Thoracic aorta (tissue), 2 donors: ENCODE measurements around the gene SKA2. TPM values are rescaled to one million over a fixed set of nuclear protein-coding genes. Genes with fewer than 3 reads are reported as not detected.

Experiments
- ATAC-seq: fragments of 150-250 bp; one replicate; pipeline ENCODE4 v1.8.0; 2017; ENCODE audit warnings: low read depth; ENCODE audit not compliant: insufficient number of reproducible peaks, low FRiP score
- DNase-seq: peaks from one replicate; pipeline ENCODE4 v3.0.0-alpha.2; 2020; ENCODE audit warnings: low spot score
- H3K27ac ChIP-seq, 2 donors: fragments of 200-600 bp; sonication (generic); 1 replicate in 1 of 2; 2 replicates in 1 of 2; pipeline ENCODE4 v1.5.1; 2016; ENCODE audit warnings: mild to moderate bottlenecking in 2 of 2, moderate library complexity in 2 of 2
- H3K27me3 ChIP-seq: fragments of 200-600 bp; sonication (generic); replicated peaks from 2 replicates; pipeline ENCODE4 v1.6.0; 2016; ENCODE audit warnings: mild to moderate bottlenecking; ENCODE audit not compliant: insufficient read depth
- H3K36me3 ChIP-seq: fragments of 200-600 bp; sonication (generic); one replicate; pipeline ENCODE4 v1.5.1; 2016
- H3K4me1 ChIP-seq, 2 donors: fragments of 200-600 bp; sonication (generic); 1 replicate in 1 of 2; 2 replicates in 1 of 2; pipeline versions ENCODE4 v1.5.1 to v1.6.0; 2016; ENCODE audit warnings: low read depth in 2 of 2, mild to moderate bottlenecking in 1 of 2; ENCODE audit not compliant: control insufficient read depth in 1 of 2
- H3K4me3 ChIP-seq: fragments of 200-600 bp; sonication (generic); 2 replicates; pipeline ENCODE4 v1.5.1; 2016; ENCODE audit warnings: mild to moderate bottlenecking
- H3K9me3 ChIP-seq: fragments of 200-600 bp; sonication (generic); 2 replicates; pipeline ENCODE4 v1.5.1; 2016
- total RNA-seq, 2 donors: library from RNA; depleted of rRNA; stranded (reverse); fragments of >200 nt; gene quantifications; one replicate each; pipeline versions ENCODE4 v1.1.0 to v1.2.3, GENCODE V29; 2016
- TF ChIP-seq, protein P1 (sequence below): fragments of 200-600 bp; sonication (generic); IDR thresholded peaks from one replicate; pipeline ENCODE4 v1.5.1; 2019; ENCODE audit warnings: antibody characterized with exemption

Gene SKA2
- total RNA-seq, 2 donors from 2014 or later, result 28.4 to 39.2 TPM

GRCh38 chr17:59124665-59125064, 30.3 kb downstream of the SKA2 start:
- DNase-seq (no peak), ATAC-seq (no peak)
- TF ChIP-seq, protein P1, sequence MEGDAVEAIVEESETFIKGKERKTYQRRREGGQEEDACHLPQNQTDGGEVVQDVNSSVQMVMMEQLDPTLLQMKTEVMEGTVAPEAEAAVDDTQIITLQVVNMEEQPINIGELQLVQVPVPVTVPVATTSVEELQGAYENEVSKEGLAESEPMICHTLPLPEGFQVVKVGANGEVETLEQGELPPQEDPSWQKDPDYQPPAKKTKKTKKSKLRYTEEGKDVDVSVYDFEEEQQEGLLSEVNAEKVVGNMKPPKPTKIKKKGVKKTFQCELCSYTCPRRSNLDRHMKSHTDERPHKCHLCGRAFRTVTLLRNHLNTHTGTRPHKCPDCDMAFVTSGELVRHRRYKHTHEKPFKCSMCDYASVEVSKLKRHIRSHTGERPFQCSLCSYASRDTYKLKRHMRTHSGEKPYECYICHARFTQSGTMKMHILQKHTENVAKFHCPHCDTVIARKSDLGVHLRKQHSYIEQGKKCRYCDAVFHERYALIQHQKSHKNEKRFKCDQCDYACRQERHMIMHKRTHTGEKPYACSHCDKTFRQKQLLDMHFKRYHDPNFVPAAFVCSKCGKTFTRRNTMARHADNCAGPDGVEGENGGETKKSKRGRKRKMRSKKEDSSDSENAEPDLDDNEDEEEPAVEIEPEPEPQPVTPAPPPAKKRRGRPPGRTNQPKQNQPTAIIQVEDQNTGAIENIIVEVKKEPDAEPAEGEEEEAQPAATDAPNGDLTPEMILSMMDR, result no peak
- no peaks in the 10 kb centered on the region for H3K4me1 ChIP-seq
- no peaks in the 10 kb centered on the region for H3K36me3 ChIP-seq
- no peaks in the 10 kb centered on the region for H3K9me3 ChIP-seq
- H3K27me3 ChIP-seq, result no peaks in the 10 kb centered on the region
- no peak overlapping the region for H3K4me3 ChIP-seq
- H3K27ac ChIP-seq, result no peak overlapping the region

GRCh38 chr17:59121901-59122480, 33.0 kb downstream of the SKA2 start:
- ATAC-seq (no peak), DNase-seq (no peak)
- H3K4me1 ChIP-seq, result no peaks in the 10 kb centered on the region
- no peaks in the 10 kb centered on the region for H3K9me3 ChIP-seq
- TF ChIP-seq, protein P1, result no peak
- no peaks in the 10 kb centered on the region for H3K27me3 ChIP-seq
- H3K4me3 ChIP-seq, result no peak overlapping the region
- H3K27ac ChIP-seq, result no peak overlapping the region
- no peaks in the 10 kb centered on the region for H3K36me3 ChIP-seq

DNA sequence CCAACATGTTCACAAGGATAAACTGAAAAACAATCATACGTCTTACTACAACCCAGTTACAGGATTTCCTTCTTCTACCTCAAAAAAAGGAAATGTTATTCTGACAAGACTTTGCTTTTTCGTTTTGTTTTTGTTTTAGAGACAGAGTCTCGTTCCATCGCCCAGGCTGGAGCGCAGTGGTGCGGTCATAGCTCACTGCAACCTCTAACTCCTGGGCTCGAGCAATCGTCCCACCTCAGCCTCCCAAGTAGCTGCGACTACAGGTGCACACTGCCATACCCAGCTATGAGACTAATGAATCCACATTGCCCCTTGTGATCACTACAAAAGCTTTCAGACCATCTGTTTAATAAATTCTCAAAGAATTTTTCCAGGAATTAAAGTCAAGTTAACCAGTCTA, 39.5 kb downstream of the SKA2 start:
- Histone ChIP-seq H3K27ac (no peak overlapping the region), H3K4me1 (no peaks in the 10 kb centered on the region), H3K27me3 (no peaks in the 10 kb centered on the region), H3K36me3 (no peaks in the 10 kb centered on the region), H3K4me3 (no peak overlapping the region), H3K9me3 (no peaks in the 10 kb centered on the region)
- ATAC-seq, result no peak
- TF ChIP-seq, protein P1, result no peak
- DNase-seq, result no peak

DNA sequence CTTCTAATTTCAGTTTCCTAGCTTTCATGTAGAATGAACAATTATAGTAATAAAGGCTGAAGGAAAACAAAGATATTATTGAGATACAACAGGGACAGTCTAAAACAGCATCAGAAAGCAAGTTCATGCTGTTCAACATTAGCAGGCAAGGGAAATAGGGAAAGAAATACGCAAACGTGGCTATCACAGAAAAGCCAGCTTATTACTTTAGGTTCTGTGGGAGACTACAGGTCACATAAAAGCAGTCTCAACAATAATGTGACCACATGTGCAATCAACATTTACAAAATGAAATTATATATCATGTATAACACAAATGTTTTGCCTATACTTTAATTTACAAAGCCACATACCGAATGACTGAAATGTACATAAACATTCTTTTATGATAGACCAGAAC, 43.4 kb downstream of the SKA2 start:
- Histone ChIP-seq H3K9me3 (no peaks in the 10 kb centered on the region), H3K27ac (no peak overlapping the region), H3K36me3 (no peaks in the 10 kb centered on the region), H3K27me3 (no peaks in the 10 kb centered on the region), H3K4me3 (no peak overlapping the region), H3K4me1 (peaks cover 4 to 22% of the 10 kb centered on the region in 2 donors)
- no peak for DNase-seq
- ATAC-seq, result no peak
- TF ChIP-seq, protein P1, result no peak

- Histone ChIP-seq H3K27ac (no peak overlapping the region), H3K4me3 (no peak overlapping the region), H3K4me1 (peaks cover 4 to 22% of the 10 kb centered on the region in 2 donors), H3K36me3 (no peaks in the 10 kb centered on the region), H3K9me3 (no peaks in the 10 kb centered on the region), H3K27me3 (no peaks in the 10 kb centered on the region)
- DNase-seq (no peak), ATAC-seq (no peak)
- TF ChIP-seq, protein P1, result no peak
These were observed 44.0 kb downstream of the SKA2 start for GRCh38 chr17:59110973-59111372.
